HG03280 (cell line): ENCODE data around the gene RTEL1.
A peak's percentile ranks its signal among the peaks of the same experiment; 100 is the strongest.

Source experiments
- ATAC-seq: cut with Tn5 transposase; IDR thresholded peaks from one replicate; pipeline ENCODE4 v1.9.1; 2021; ENCODE audit warnings: mild to moderate bottlenecking, moderate library complexity; ENCODE audit not compliant: unreplicated experiment

RTEL1 gene

DNA sequence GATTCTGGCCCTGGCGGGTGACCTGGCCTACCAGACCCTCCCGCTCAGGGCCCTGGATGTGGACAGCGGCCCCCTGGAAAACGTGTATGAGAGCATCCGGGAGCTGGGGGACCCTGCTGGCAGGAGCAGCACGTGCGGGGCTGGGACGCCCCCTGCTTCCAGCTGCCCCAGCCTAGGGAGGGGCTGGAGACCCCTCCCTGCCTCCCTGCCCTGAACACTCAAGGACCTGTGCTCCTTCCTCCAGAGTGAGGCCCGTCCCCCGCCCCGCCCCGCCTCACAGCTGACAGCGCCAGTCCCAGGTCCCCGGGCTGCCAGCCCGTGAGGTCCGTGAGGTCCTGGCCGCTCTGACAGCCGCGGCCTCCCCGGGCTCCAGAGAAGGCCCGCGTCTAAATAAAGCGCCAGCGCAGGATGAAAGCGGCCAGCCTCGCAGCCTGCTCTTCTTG is 80.6 kb downstream of the RTEL1 start:
- ATAC-seq: no peak

DNA sequence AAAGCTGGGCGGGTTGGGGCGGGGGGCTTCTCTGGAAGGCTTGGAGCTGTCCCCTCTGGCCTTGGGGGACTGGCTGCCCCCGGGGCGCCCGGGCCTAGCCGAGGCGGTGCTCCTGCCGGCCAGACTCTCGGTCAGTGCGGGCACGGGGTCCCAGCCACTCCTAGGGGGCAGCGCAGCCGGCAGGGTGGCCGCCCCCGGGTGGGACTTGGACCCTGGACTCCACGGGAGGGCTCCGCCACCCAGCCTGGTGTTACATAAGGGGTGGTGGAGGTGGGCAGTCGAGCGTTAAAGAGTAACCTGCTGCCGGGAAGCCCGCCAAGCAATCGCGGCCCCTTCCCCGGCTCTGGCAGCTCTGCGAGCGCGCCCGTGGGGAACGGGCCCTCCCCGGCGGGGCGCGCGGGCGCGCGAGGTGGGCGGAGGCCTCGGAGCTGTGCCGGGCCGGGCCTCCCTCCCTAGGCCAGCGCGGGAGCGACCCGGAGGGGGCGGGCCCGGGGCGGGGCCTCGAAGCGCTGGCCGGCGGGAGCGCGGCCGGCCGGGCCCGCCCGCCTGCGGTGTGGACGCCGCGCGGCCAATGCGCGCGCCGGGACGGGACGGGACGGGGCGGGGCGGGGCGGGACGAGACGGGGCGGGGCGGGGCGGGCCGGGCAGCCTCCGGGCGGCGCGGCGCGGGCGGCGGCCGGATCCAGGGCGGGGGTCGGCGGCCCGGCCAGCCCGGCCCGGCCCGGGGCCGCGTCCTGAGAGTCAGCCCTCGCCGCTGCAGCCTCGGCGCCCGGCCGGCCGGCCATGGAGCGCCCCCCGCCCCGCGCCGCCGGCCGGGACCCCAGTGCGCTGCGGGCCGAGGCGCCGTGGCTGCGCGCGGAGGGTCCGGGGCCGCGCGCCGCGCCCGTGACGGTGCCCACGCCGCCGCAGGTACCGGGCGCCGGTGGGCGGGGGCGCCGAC is 81.3 kb downstream of the RTEL1 start, which contains the start of gene SLC2A4RG:
SLC2A4RG (plus strand) TSS at position 647 of the 940 bp plus-strand sequence; CDS start at position 784, 137 bp downstream.
- peak; percentile 55 for ATAC-seq

DNA sequence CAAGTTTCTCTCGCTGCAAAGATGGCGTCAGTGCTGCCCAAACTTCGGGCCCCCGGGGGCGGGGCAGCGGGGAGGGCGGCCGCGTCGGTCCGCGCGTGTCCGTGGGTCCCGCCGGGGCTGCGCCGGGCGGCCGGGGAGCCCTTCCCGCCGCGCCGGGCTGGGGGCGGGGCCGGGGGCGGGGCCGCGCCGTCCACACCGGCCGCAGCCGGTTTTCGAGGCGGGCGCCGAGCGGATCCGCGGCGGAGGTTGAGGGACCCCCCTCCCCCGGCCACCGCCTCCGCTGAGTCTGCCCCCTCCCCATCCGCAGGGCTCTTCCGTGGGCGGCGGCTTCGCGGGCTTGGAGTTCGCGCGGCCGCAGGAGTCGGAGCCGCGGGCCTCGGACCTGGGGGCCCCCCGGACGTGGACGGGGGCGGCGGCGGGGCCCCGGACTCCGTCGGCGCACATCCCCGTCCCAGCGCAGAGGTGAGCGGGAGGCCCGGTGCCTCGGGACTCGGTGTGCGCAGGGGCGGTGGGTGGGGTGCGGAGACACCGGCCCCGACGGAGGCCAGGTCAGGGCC is 82.0 kb downstream of the RTEL1 start:
- ATAC-seq: peak; percentile 11

DNA sequence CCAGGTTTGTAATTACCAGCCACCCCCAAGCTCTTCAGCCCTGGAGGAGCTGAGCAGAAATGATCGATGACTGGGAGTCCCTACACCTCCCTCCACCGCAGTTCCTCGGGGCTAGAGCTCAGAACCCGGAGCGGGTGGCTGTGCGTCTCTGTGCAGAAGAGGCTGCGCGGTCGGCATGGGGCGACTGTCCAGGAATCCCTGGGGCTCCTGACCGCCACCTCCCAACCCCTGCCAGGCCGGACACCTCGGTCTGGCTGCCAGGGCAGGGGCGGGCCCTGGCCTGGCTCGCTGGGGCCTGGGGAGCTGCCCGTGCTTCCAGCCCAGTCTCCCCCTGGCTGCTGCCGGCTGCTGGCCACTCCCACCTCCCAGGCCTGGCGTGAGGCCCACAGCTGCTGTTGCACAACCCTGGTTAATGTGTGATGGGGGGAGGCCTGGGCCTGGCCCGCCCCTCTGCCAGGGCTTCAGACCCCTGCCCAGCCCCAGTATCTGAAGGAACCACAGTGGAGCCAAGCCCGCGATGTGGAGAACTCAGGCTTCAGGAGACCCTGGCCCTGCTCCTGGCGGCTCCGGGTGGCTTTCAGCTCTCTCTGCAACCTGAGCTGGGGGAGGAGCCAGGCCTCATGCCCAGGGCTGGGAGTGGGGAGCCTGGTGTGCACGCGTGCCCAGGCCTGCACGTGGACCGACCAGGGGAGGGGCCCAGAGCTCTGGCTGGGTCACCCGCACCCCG is 82.7 kb downstream of the RTEL1 start:
- no peak for ATAC-seq

DNA sequence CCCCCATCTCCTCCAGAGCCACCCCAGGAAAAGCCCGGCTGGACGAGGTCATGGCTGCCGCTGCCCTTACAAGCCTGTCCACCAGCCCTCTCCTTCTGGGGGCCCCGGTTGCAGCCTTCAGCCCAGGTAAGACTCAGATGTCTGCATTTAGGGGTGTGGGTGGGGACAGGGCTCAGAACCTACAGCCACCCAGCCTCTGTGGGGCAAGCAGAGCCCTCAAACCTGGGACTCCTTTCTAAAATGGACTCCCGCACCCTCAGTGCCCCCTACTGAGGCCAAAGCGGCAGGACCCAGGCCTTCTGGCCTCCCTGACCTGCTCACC is 83.2 kb downstream of the RTEL1 start:
- no peak for ATAC-seq

DNA sequence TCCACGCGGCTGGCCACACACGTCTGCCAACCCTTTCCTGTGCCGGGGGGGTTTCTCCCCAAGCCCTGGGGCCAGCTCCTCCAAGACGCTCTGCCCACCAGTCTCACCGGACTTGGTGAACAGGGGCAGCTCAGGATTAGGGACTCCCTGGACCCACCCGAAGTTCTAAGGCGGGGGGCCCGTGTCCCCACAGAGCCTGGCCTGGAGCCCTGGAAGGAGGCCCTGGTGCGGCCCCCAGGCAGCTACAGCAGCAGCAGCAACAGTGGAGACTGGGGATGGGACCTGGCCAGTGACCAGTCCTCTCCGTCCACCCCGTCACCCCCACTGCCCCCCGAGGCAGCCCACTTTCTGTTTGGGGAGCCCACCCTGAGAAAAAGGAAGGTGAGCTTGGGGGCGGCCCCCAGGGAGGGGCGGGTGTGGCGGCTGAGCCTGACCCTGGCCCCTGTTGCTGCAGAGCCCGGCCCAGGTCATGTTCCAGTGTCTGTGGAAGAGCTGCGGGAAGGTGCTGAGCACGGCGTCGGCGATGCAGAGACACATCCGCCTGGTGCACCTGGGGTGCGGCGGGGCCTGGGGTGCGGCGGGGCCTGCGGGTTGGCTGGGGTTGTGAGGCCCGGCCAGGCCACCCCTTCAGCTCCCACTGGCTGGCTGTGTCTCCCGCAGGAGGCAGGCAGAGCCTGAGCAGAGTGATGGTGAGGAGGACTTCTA is 83.7 kb downstream of the RTEL1 start:
- no peak for ATAC-seq

DNA sequence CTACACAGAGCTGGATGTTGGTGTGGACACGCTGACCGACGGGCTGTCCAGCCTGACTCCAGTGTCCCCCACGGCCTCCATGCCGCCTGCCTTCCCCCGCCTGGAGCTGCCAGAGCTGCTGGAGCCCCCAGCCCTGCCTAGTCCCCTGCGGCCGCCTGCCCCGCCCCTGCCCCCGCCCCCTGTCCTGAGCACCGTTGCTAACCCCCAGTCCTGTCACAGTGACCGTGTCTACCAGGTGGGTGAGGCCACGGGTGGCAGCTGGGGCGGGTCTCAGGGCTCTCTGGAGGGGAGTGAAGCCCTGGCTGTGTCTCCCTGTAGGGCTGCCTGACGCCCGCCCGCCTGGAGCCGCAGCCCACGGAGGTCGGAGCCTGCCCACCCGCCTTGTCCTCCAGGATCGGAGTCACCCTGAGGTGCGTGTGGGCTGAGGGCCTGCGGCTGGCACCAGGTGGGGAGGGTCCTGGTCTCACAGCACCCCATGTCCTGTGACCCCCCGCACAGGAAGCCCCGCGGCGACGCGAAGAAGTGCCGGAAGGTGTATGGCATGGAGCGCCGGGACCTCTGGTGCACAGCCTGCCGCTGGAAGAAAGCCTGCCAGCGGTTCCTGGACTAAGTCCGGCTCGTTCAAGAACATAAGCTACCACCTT is 84.4 kb downstream of the RTEL1 start:
- ATAC-seq: no peak

DNA sequence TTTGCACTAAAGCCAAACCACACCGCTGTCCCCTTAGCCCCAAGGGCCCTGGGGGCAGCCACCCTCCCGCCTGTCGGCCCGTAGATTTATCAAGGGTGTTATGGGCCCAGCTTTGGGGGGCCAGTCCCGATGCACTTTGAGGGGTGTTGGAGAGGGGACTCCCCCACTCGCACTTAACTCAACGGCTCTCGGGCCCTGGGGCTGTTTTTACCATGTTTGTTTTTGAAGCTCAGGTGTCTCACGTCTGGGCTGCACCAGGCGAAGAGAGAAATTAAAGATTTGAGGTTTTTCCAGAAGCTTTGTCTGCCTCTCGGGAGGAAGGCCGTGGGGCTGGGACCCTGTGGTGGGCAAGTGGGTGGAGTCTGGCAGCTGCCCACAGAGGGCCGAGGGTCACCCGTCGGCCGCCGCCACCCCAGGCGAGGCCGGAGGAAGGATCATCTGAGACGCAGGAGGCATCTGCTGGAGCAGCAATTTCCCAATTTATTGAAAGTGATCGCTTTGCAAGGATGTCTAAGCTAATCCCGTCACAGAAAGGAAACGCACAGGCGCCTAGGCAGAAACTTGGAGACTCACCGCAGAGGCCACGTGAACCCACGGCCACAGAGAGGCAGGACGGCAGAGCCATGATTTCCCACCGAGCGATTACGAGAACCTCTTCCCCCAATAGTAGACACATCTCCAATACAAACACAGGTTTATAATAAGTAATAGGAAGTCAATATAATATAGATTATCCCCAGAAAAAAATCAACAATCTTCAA is 85.3 kb downstream of the RTEL1 start:
- no peak for ATAC-seq

DNA sequence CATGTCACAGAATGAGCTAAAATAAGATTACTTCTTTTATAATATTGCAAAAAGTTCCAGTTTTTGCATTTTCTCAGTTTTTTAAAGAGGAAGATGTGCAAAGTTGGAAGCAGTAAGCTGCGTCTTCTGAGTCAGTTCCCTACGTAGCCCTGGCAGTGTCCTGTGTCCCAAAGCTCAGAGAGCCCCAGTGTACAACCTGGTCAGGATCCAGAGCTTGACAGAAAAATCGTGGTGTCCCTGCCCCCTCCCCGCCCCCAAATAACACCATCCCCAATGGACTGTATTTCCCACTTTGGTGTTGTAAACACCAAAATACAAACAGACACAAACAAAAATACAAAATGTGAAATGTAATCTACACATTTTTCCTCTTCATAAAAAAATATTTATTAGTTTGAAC is 86.0 kb downstream of the RTEL1 start:
- no peak for ATAC-seq

DNA sequence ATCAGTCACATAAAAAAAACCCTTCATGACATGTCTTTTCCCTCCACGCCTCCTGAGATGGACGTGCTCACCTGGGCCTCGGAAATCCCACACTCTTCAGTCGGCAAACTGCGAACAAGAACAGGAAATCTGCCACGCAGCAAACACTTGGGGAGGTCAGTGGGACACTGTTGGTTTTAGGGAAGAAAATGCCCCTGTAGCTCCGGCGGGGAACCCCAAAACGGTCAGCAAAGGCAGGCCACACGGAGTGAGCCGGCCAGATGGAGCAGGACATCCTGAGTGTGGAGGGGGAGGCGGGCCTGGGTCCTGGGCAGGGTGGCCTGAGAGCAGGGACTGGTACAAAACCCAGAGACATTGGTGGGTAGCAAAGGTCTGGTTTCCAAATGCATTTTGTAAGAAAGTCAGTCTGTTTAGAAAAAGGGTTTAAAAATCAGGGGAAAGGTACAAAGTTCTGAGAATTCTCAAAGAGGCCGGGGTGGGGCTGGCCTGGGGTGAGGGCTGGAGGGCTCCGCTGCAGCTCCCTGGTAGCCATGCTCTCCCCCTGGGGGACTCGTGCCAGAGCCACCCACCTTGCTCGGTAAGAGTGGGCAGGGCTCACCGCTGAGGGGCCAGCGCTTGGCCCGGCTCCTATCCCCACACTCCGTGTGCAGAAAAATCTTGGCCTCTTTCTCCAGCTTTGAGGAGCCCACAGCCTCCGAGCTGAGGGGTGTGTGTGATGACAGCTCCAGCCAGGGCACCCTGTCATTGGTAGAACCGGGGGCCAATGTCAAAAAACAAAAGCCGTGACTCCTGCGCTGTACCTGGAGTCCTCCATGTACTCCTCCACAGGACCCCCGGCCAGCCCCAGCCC is 86.7 kb downstream of the RTEL1 start:
- ATAC-seq: no peak

DNA sequence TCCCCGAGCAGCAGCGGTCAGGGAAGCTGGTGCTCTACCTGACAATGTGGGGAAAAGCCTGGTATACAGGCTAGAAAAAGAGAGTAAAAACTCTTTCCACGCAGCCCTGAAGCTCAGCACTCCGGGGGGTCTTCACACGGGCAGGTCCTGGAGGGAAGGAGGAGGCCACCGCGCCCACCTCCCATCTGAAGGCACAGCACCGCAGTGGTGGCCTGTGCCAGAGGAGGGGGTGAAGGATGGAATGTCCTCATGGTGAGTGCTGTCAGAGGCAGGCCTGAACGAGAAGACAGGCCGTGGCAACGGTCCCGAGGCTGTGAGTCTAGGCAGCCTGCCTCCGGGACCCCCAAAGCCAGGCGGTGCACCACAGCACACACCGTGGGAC is 87.3 kb downstream of the RTEL1 start:
- ATAC-seq: no peak
